HEK293 (cell line): ENCODE measurements around the gene CRTC1.

Experiments used
- CTCF ChIA-PET: fragments of 350-600 bp; formaldehyde crosslinking; extraction: SDS; loops from one replicate; lab custom pipeline; 2021; ENCODE audit warnings: antibody characterized with exemption; lab: Yijun Ruan, JAX
- POLR2A ChIA-PET: fragments of 300-600 bp; formaldehyde crosslinking; extraction: SDS; loops from one replicate; lab custom pipeline; 2020; ENCODE audit warnings: antibody characterized with exemption, inconsistent platforms; lab: Yijun Ruan, JAX
- H3K27ac ChIP-seq: fragments of 200-500 bp; sonication (Bioruptor generic); 2 replicates; pipeline ENCODE4 v1.5.1; 2014; ENCODE audit warnings: low read depth, low read length, control low read depth, inconsistent platforms; ENCODE audit errors: extremely low read depth
- H3K36me3 ChIP-seq, 2 experiments: fragments of 200-500 bp in 1 of 2; sonication (Bioruptor generic) in 1 of 2; 1 replicate in 1 of 2; 2 replicates in 1 of 2; pipeline ENCODE4 v1.5.1; 2014 to 2017; ENCODE audit warnings: inconsistent platforms in 2 of 2, low read length in 2 of 2; ENCODE audit not compliant: control insufficient read depth in 2 of 2, insufficient read depth in 1 of 2
- H3K4me1 ChIP-seq: fragments of 200-500 bp; sonication (Bioruptor generic); 2 replicates; pipeline ENCODE4 v1.5.1; 2014; ENCODE audit warnings: mild to moderate bottlenecking, low read length, inconsistent platforms; ENCODE audit not compliant: control insufficient read depth, insufficient read depth
- H3K4me3 ChIP-seq: 2 replicates; pipeline ENCODE4 v1.5.1; 2011; ENCODE audit warnings: low read depth, mild to moderate bottlenecking, control low read depth, low read length, moderate library complexity
- H3K9me3 ChIP-seq: fragments of 200-500 bp; sonication (Bioruptor generic); 2 replicates; pipeline ENCODE4 v1.5.1; 2014; ENCODE audit warnings: low read depth, low read length, inconsistent platforms; ENCODE audit not compliant: control insufficient read depth, insufficient read depth
- GLI4 ChIP-seq: fragments of 450-650 bp; formaldehyde crosslinking; IDR thresholded peaks from 2 replicates; pipeline ENCODE4 v1.5.1; 2016; ENCODE audit warnings: missing biosample characterization, missing genetic modification characterization
- INSM2 ChIP-seq: fragments of 450-650 bp; formaldehyde crosslinking; IDR thresholded peaks from 2 replicates; pipeline ENCODE4 v1.5.1; 2016; ENCODE audit warnings: missing biosample characterization, missing genetic modification characterization
- PRDM4 ChIP-seq: fragments of 450-650 bp; formaldehyde crosslinking; IDR thresholded peaks from 2 replicates; pipeline ENCODE4 v1.5.1; 2017; ENCODE audit warnings: missing biosample characterization, missing genetic modification characterization
- REPIN1 ChIP-seq: fragments of 450-650 bp; formaldehyde crosslinking; IDR thresholded peaks from 2 replicates; pipeline ENCODE4 v1.5.1; 2017; ENCODE audit warnings: missing biosample characterization, missing genetic modification characterization, low read depth
- SP7 ChIP-seq: fragments of 450-650 bp; formaldehyde crosslinking; IDR thresholded peaks from 2 replicates; pipeline ENCODE4 v1.5.1; 2016; ENCODE audit warnings: missing biosample characterization, missing genetic modification characterization
- ZBTB17 ChIP-seq: fragments of 450-650 bp; formaldehyde crosslinking; IDR thresholded peaks from 2 replicates; pipeline ENCODE4 v1.5.1; 2016; ENCODE audit warnings: missing biosample characterization, missing genetic modification characterization
- ZBTB21 ChIP-seq: fragments of 450-650 bp; formaldehyde crosslinking; IDR thresholded peaks from 2 replicates; pipeline ENCODE4 v1.5.1; 2017; ENCODE audit warnings: missing biosample characterization, missing genetic modification characterization
- ZBTB49 ChIP-seq: fragments of 450-650 bp; formaldehyde crosslinking; IDR thresholded peaks from 2 replicates; pipeline ENCODE4 v1.5.1; 2016; ENCODE audit warnings: missing biosample characterization, missing genetic modification characterization, low read depth
- ZFP3 ChIP-seq: fragments of 450-650 bp; formaldehyde crosslinking; IDR thresholded peaks from 2 replicates; pipeline ENCODE4 v1.5.1; 2016; ENCODE audit warnings: low read depth, missing biosample characterization, missing genetic modification characterization
- ZIC2 ChIP-seq: fragments of 450-650 bp; formaldehyde crosslinking; IDR thresholded peaks from 2 replicates; pipeline ENCODE4 v1.5.1; 2016; ENCODE audit warnings: missing biosample characterization, missing genetic modification characterization
- ZNF138 ChIP-seq: fragments of 450-650 bp; formaldehyde crosslinking; IDR thresholded peaks from 2 replicates; pipeline ENCODE4 v1.5.1; 2016; ENCODE audit warnings: missing biosample characterization, missing genetic modification characterization, borderline replicate concordance
- ZNF16 ChIP-seq: fragments of 450-650 bp; formaldehyde crosslinking; IDR thresholded peaks from 2 replicates; pipeline ENCODE4 v1.5.1; 2016; ENCODE audit warnings: low read depth, missing biosample characterization, missing genetic modification characterization
- ZNF645 ChIP-seq: fragments of 450-650 bp; formaldehyde crosslinking; IDR thresholded peaks from 2 replicates; pipeline ENCODE4; 2016; ENCODE audit warnings: missing biosample characterization, missing genetic modification characterization
- ZNF664 ChIP-seq: fragments of 450-650 bp; formaldehyde crosslinking; IDR thresholded peaks from 2 replicates; pipeline ENCODE4 v1.5.1; 2016; ENCODE audit warnings: missing biosample characterization, missing genetic modification characterization
- ZNF692 ChIP-seq: fragments of 450-650 bp; formaldehyde crosslinking; IDR thresholded peaks from 2 replicates; pipeline ENCODE4 v1.5.1; 2016; ENCODE audit warnings: missing biosample characterization, missing genetic modification characterization
- ZNF776 ChIP-seq: fragments of 450-650 bp; formaldehyde crosslinking; IDR thresholded peaks from 2 replicates; pipeline ENCODE4 v1.5.0; 2017; ENCODE audit warnings: missing biosample characterization, missing genetic modification characterization, borderline replicate concordance
- ZSCAN23 ChIP-seq: fragments of 450-650 bp; formaldehyde crosslinking; IDR thresholded peaks from 2 replicates; pipeline ENCODE4 v1.5.1; 2016; ENCODE audit warnings: missing biosample characterization, missing genetic modification characterization

Gene CRTC1

GRCh38 chr19:18754501-18754900, 71.0 kb downstream of the CRTC1 start:
- peaks cover 0 to 5% of the 10 kb centered on the region in 2 experiments; a peak in 2 of 3 replicates for H3K36me3 ChIP-seq
- ChIA-PET CTCF (no interaction called here), POLR2A (interaction anchor here (0.6 kb wide), 1 partner anchor 52 kb away, joined by 9 read pairs; no protein-coding TSS in a partner anchor)
- H3K9me3 ChIP-seq: no peaks in the 10 kb centered on the region
- H3K27ac ChIP-seq: no peak overlapping the region
- TF ChIP-seq ZBTB21 (tag by site-specific recombination): no peak
- no peak for TF ChIP-seq ZNF16
- TF ChIP-seq REPIN1 (tag by site-specific recombination): no peak
- no peak for TF ChIP-seq ZBTB17
- no peak for TF ChIP-seq ZSCAN23 (tag by site-specific recombination)
- no peak for TF ChIP-seq ZNF776 (tag by site-specific recombination)
- no peak for TF ChIP-seq PRDM4 (tag by site-specific recombination)
- TF ChIP-seq ZNF138: no peak
- no peak for TF ChIP-seq ZBTB49 (tag by site-specific recombination)
- TF ChIP-seq SP7 (tag by site-specific recombination): no peak
- TF ChIP-seq ZFP3: no peak
- no peaks in the 10 kb centered on the region; the same call in 1 of the 2 replicates for H3K4me1 ChIP-seq
- H3K4me3 ChIP-seq: no peak overlapping the region

GRCh38 chr19:18756896-18757295, 73.4 kb downstream of the CRTC1 start:
- Histone ChIP-seq H3K4me1 (peaks cover 2% of the 10 kb centered on the region; the same call in 1 of the 2 replicates), H3K36me3 (peaks cover 0 to 5% of the 10 kb centered on the region in 2 experiments; a peak in 2 of 3 replicates), H3K4me3 (no peak overlapping the region), H3K9me3 (no peaks in the 10 kb centered on the region), H3K27ac (peak overlapping the region; percentile 50)
- POLR2A ChIA-PET: interaction anchor here (0.7 kb wide), 1 partner anchor 136 kb away, joined by 5 read pairs; no protein-coding TSS in a partner anchor
- TF ChIP-seq ZIC2 (tag by site-specific recombination): peak; percentile 95
- TF ChIP-seq GLI4: no peak
- CTCF ChIA-PET: no interaction called here

- ChIA-PET CTCF (no interaction called here), POLR2A (no interaction called here)
- no peaks in the 10 kb centered on the region for H3K9me3 ChIP-seq
- no peak overlapping the region for H3K27ac ChIP-seq
- TF ChIP-seq INSM2 (no peak), ZNF692 (tag by site-specific recombination) (no peak), ZNF664 (tag by site-specific recombination) (no peak), PRDM4 (tag by site-specific recombination) (peak; percentile 48; the same call in 1 of the 2 replicates), ZNF645 (tag by site-specific recombination) (no peak), ZBTB17 (no peak), ZIC2 (tag by site-specific recombination) (0 out of 2 replicates have a peak, but pooled peaks have one; percentile 9)
- no peak overlapping the region for H3K4me3 ChIP-seq
- no peaks in the 10 kb centered on the region; a peak in 1 of 3 replicates for H3K36me3 ChIP-seq
- peaks cover 5% of the 10 kb centered on the region; the same call in 1 of the 2 replicates for H3K4me1 ChIP-seq
These were observed 76.0 kb downstream of the CRTC1 start for GRCh38 chr19:18759304-18759994.
